Measurements from ENCODE around the gene NKPD1.

The NKPD1 gene

DNA sequence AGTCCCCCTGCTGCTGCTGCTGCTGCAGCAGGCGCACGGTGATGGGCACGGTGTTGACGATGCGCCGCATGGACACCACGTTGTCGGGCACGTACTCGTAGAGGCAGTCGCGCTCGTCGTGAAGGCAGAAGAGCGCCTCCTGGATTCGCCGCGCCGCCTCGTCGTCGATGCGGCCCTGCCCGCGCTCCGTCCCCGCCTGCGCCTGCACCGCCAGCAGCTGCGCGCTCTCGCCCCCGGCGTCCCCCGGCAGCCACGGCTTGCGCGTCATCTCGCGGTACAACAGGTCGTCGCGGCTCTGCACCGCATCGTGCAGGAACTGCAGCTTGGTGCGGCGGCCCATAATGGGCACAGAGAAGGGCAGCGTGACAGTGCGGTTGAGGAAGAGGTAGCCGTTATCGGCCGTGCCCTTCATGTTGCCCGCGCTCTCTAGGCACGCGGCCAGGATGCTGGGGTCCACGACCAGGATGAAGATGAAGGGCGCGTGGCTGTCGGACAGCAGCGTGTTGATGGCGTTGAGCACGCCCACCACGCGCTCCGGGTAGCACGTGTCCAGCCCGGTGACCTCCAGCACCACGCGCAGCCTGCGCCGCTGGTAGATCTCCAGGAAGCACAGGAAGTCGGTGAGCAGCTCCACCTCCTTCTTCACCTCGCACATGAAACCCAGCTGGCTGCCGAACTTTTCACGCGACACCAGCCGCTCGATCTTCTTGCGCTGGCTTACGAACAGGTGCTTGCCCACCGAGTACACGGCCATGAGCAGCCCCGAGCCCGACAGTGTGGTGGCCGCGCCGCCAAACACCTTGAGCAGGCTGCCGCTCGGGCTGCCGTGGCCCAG, 8.1 kb downstream of the NKPD1 start:
- peak; percentile 46 for DNase-seq

DNA sequence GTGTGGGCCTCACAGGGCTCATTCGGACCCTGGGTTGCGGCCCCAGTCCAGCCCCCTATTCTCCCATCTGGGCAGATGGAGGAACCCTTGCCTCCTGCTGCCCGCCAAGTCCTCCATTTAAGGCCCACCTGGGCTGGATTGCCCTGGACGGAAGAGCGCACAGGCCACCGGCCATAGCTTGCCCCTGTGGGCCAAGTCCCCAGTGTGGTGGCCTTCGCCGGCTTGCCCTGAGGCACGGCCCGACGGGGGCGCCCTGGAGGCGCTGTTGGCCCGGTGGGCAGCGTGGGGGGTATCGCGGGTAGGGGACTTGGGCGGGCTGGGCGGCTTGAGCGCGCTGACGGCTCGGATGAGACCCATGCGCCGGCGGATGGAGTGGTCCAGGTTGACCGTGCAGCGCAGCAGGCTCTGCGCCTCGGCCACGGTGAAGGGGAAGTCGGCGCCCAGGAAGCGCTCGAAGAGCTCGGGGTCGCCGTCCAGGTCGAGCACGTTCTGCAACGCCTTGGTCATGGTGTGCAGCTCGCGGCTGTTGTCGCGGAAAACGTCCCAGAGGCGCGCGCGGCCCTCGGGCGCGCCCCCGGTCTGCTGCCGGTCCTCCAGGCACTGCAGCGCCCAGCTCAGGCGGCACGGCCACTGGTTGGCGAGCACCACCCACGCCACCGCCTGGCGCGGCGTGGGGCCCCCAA, 8.8 kb downstream of the NKPD1 start:
- DNase-seq, result no peak

GRCh38 chr19:45151320-45151719, 9.5 kb downstream of the NKPD1 start:
- DNase-seq, result no peak

GRCh38 chr19:45150751-45151281, 10.0 kb downstream of the NKPD1 start:
- DNase-seq, result no peak

DNA sequence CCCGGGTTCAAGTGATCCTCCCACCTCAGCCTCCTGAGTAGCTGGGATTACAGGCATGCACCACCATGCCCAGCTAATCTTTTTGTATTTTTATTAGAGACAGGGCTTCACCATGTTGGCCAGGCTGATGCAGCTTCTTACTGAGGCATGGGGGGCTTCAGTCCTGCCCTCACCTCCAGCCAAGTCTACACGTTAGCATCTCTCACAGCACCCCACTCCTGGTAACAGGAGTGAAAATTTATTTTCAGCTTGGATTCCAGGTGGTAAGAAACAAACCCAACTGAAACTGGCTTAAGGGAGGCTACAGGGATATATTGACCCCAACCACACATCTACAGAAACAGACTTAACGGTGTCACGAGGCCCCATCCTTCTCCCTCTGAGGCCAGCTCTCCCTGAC, 10.6 kb downstream of the NKPD1 start:
- DNase-seq, result no peak

GRCh38 chr19:45149129-45149528, 11.7 kb downstream of the NKPD1 start:
- no peak for DNase-seq

DNA sequence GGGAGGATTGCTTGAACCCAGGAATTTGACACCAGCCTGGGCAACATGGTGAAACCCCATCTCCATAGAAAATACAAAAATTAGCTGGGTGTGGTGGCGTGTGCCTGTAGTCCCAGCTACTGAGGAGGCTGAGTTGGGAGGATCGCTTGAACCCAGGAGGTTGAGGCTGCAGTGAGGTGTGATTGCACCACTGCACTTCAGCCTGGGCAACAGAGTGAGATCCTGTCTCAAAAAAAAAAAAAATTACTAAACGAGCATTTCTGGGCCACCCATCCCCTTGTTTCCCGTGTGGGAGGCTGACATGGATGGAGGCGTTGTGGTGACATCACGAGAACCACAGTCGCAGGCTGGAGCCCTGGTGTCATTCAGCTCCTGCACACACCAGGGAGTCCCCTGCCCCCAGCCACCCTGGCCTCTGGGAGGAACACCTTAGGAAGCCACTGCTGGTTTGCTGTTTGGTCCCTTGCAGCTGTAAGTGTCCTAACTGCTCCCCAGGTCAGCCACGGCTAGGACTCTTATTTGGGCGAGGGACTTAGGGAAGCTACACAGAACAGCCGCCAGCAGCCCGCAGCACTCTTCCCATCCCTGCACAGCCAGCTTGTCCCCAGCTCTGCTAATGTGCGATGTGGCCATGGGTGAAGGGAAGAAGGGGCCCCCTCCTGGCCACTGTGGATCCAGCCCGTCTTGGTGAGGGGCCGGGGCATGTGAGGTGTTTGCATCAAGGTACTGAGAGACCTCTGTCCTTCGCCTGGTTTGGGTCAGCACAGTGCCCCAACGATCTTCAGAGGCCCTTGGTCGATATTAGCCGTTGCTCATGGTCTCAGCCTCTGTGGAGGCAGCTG, 12.7 kb downstream of the NKPD1 start:
- DNase-seq, result no peak

GRCh38 chr19:45146741-45147205, 14.0 kb downstream of the NKPD1 start:
- no peak for DNase-seq

GRCh38 chr19:45146251-45146650, 14.5 kb downstream of the NKPD1 start:
- DNase-seq, result no peak

- DNase-seq, result no peak
Observed at GRCh38 chr19:45145270-45146189, 15.3 kb downstream of the NKPD1 start.

GRCh38 chr19:45144431-45145269, 16.1 kb downstream of the NKPD1 start:
- DNase-seq, result no peak

- DNase-seq, result no peak
Observed at GRCh38 chr19:45142726-45143110, 18.1 kb downstream of the NKPD1 start.

DNA sequence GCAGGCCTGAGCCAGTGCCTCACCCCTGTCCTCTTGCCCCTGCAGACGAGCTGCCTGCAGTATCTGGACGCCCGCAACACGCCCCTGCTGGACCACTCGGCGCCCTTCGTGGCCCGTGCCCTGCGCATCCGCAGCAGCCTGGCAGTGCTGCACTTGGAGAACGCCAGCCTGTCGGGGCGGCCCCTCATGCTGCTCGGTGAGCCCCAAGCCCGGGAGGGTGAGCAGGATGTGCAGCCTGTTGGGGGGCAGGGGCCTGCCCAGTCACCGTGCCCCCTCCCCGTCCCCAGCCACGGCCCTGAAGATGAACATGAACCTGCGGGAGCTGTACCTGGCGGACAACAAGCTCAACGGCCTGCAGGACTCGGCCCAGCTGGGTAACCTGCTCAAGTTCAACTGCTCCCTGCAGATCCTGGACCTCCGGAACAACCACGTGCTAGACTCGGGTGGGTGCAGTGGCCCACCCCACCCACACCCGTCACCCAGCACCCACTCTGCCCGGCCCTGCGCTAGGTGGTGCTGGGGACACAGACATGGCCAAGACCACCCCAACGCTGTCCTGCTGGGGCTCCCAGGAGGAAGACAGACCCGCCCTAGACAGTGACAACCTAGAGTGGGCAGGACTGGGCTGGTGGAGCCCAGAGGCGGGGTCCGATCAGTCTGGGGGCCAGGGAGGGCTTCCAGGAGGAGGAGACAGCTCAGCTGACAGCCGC, 18.6 kb downstream of the NKPD1 start:
- DNase-seq, result no peak

DNA sequence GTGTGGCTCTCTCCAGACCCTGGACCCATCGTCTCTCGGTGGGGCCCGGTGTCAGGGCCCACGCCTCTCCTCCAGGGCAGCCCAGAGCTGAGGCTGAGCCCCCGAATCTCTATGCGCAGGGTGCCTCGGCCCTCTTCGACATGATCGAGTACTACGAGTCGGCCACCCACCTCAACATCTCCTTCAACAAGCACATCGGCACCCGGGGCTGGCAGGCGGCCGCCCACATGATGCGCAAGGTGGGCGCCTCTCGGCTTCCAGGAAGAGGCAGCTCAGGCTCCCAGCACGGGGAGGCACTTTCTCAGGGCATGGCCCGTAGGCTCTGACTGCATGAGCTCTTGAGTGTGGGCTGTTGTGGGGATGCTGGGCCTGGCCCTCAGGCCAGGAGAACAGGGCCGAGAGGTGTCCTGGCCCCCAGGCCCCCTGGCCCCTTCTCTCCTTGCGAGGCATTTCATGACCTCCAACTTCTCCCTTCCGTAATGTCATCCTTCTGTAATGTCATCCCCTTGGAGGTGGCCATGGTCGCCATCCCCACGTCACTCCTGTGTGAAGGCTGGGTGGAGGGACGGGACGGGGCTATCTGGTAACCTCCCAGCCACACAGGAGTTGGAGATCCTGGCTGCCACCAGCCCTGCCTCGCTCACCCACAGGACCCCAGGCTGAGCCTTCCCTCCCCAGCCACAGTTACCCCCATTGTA, 19.4 kb downstream of the NKPD1 start:
- DNase-seq, result no peak

DNA sequence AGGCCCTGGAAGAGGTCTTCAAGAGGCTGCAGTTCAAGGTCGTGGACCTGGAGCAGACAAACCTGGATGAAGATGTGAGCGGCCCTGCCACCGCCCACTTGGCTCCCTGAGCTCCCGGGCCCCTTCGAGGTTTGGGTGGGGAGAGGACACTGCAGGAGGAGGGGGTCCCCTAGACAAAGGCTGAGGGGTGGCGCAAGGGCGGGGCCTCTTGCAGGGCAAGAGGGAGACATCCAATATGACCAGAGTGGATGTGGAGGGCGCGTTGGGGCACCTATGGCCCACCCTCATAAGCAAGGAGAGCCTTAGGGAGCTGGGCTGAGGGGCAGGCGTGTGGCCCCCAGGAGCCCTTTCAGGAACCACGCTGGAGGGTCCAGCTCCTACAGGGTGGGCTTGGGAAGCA, 20.2 kb downstream of the NKPD1 start:
- DNase-seq, result no peak

GRCh38 chr19:45140144-45140503, 20.7 kb downstream of the NKPD1 start:
- no peak for DNase-seq

GRCh38 chr19:45139286-45140143, 21.3 kb downstream of the NKPD1 start:
- no peak for DNase-seq

GRCh38 chr19:45138303-45138751, 22.5 kb downstream of the NKPD1 start:
- no peak for DNase-seq
